IMR-90 (cell line): Measurements from ENCODE around the gene C3orf22. TPM values are rescaled to one million over a fixed set of nuclear protein-coding genes. Genes with fewer than 3 reads are reported as not detected.

Experiments
- ATAC-seq: fragments of 200-7000 bp; cut with Tn5 transposase; 2 replicates; pipeline ENCODE4 v1.9.1; 2020; ENCODE audit warnings: low read depth, mild to moderate bottlenecking, moderate library complexity
- BruUV-seq: library from RNA; stranded (reverse); fragments of 400-500 nt; replicated peaks from 2 replicates; lab custom pipeline; 2021; lab: Mats Ljungman, UMichigan
- CTCF ChIA-PET: fragments of 300-600 bp; formaldehyde crosslinking; extraction: SDS; loops from one replicate; lab custom pipeline; 2021; ENCODE audit warnings: antibody characterized with exemption; lab: Yijun Ruan, JAX
- POLR2A ChIA-PET: fragments of 300-600 bp; sonication (Branson Sonifier 250); formaldehyde crosslinking; loops from one replicate; lab custom pipeline; 2022; ENCODE audit warnings: antibody characterized with exemption; ENCODE audit not compliant: unreplicated experiment; lab: Charles Lee
- DNase-seq: peaks from one replicate; pipeline ENCODE4 v3.0.0; 2013
- H2AFZ ChIP-seq: replicated peaks from 2 replicates; pipeline ENCODE3; 2013; ENCODE audit warnings: low read length, mild to moderate bottlenecking; ENCODE audit not compliant: poor library complexity
- H2AK5ac ChIP-seq: 2 replicates; pipeline ENCODE4 v1.6.1; 2013; ENCODE audit warnings: low read depth, low read length, inconsistent platforms
- H2AK9ac ChIP-seq: replicated peaks from 2 replicates; pipeline ENCODE3; 2013; ENCODE audit warnings: mild to moderate bottlenecking, low read depth, low read length, moderate library complexity; ENCODE audit not compliant: poor library complexity
- H2BK120ac ChIP-seq: 2 replicates; pipeline ENCODE4 v1.6.1; 2013; ENCODE audit warnings: low read depth, low read length, inconsistent platforms
- H2BK15ac ChIP-seq: 3 replicates; pipeline ENCODE4 v1.6.1; 2013; ENCODE audit warnings: low read depth, low read length, inconsistent platforms
- H2BK20ac ChIP-seq: 2 replicates; pipeline ENCODE4 v1.6.1; 2013; ENCODE audit warnings: low read depth, mild to moderate bottlenecking, inconsistent platforms, low read length, moderate library complexity
- H2BK5ac ChIP-seq: 2 replicates; pipeline ENCODE4 v1.6.1; 2013; ENCODE audit warnings: mild to moderate bottlenecking, low read depth, low read length, inconsistent platforms; ENCODE audit not compliant: poor library complexity, severe bottlenecking
- H3K14ac ChIP-seq: replicated peaks from 2 replicates; pipeline ENCODE4 v1.6.1; 2013; ENCODE audit warnings: low read depth, low read length, inconsistent platforms
- H3K18ac ChIP-seq: 2 replicates; pipeline ENCODE4 v1.6.1; 2013; ENCODE audit warnings: low read depth, low read length, control low read depth
- H3K23ac ChIP-seq: 2 replicates; pipeline ENCODE4 v1.6.1; 2013; ENCODE audit warnings: low read depth, low read length, inconsistent platforms
- H3K27ac ChIP-seq: 2 replicates; pipeline ENCODE4 v1.5.1; 2013; ENCODE audit warnings: mild to moderate bottlenecking, control low read depth, low read length; ENCODE audit not compliant: insufficient read depth
- H3K27me3 ChIP-seq: 2 replicates; pipeline ENCODE4 v1.6.1; 2013; ENCODE audit warnings: low read length; ENCODE audit not compliant: control insufficient read depth, insufficient read depth
- H3K36me3 ChIP-seq: 2 replicates; pipeline ENCODE4 v1.6.1; 2013; ENCODE audit warnings: low read length, mixed read lengths; ENCODE audit not compliant: control insufficient read depth, insufficient read depth
- H3K4ac ChIP-seq: 2 replicates; pipeline ENCODE4 v1.6.1; 2013; ENCODE audit warnings: low read depth, low read length, inconsistent platforms
- H3K4me1 ChIP-seq: 2 replicates; pipeline ENCODE4 v1.6.1; 2013; ENCODE audit warnings: low read length, mixed read lengths; ENCODE audit not compliant: control insufficient read depth, insufficient read depth
- H3K4me2 ChIP-seq: 2 replicates; pipeline ENCODE4 v1.6.1; 2013; ENCODE audit warnings: low read depth, mild to moderate bottlenecking, control low read depth, low read length, moderate library complexity
- H3K4me3 ChIP-seq: 2 replicates; pipeline ENCODE4 v1.5.1; 2013; ENCODE audit warnings: low read depth, mild to moderate bottlenecking, control low read depth, low read length, moderate library complexity; ENCODE audit not compliant: insufficient read depth
- H3K56ac ChIP-seq: 2 replicates; pipeline ENCODE4 v1.6.1; 2013; ENCODE audit warnings: low read length, inconsistent platforms; ENCODE audit not compliant: insufficient read depth; ENCODE audit errors: extremely low read depth
- H3K79me1 ChIP-seq, 2 experiments: 2 replicates each; pipeline ENCODE4 v1.6.1; 2013; ENCODE audit warnings: low read length in 2 of 2, inconsistent platforms in 1 of 2, low read depth in 1 of 2
- H3K9ac ChIP-seq: 2 replicates; pipeline ENCODE4 v1.6.1; 2013; ENCODE audit warnings: low read depth, low read length, control low read depth
- H3K9me1 ChIP-seq: 2 replicates; pipeline ENCODE4 v1.6.1; 2013; ENCODE audit warnings: low read length, inconsistent platforms; ENCODE audit not compliant: insufficient read depth
- H3K9me3 ChIP-seq: 2 replicates; pipeline ENCODE4 v1.6.1; 2013; ENCODE audit warnings: low read length; ENCODE audit not compliant: control insufficient read depth, insufficient read depth
- H4K20me1 ChIP-seq: 2 replicates; pipeline ENCODE4 v1.6.1; 2013; ENCODE audit warnings: low read length, inconsistent platforms; ENCODE audit not compliant: insufficient read depth
- H4K5ac ChIP-seq: 2 replicates; pipeline ENCODE4 v1.6.1; 2013; ENCODE audit warnings: mild to moderate bottlenecking, low read depth, low read length, control low read depth
- H4K8ac ChIP-seq, 2 experiments: 2 replicates each; pipeline ENCODE4 v1.6.1; 2013; ENCODE audit warnings: low read depth in 2 of 2, low read length in 2 of 2, control low read depth in 1 of 2, inconsistent platforms in 1 of 2
- H4K91ac ChIP-seq: 2 replicates; pipeline ENCODE4 v1.6.1; 2013; ENCODE audit warnings: low read depth, low read length, inconsistent platforms; ENCODE audit not compliant: insufficient read depth
- BHLHE40 ChIP-seq: fragments of 150-350 bp; IDR thresholded peaks from 2 replicates; pipeline ENCODE4 v1.6.1; 2016; ENCODE audit warnings: mild to moderate bottlenecking, low read depth, low read length
- CHD1 ChIP-seq: IDR thresholded peaks from 2 replicates; pipeline ENCODE4 v1.6.1; 2012; ENCODE audit warnings: low read depth, low read length, improper control_type of control experiment
- FOS ChIP-seq: fragments of 150-350 bp; IDR thresholded peaks from 2 replicates; pipeline ENCODE4 v1.6.1; 2016; ENCODE audit warnings: low read depth, low read length
- MAZ ChIP-seq: IDR thresholded peaks from 2 replicates; pipeline ENCODE4 v1.6.1; 2012; ENCODE audit warnings: low read depth, mild to moderate bottlenecking, low read length, improper control_type of control experiment, moderate library complexity, borderline replicate concordance
- MXI1 ChIP-seq: IDR thresholded peaks from 2 replicates; pipeline ENCODE4 v1.6.1; 2012; ENCODE audit warnings: low read depth, mild to moderate bottlenecking, low read length, moderate library complexity, borderline replicate concordance
- NFE2L2 ChIP-seq: fragments of 150-350 bp; IDR thresholded peaks from 2 replicates; pipeline ENCODE4 v1.6.1; 2016; ENCODE audit warnings: low read depth, mild to moderate bottlenecking, low read length
- POLR2A ChIP-seq: IDR thresholded peaks from 2 replicates; pipeline ENCODE4 v1.6.1; 2012; ENCODE audit warnings: mild to moderate bottlenecking, low read depth, low read length
- RCOR1 ChIP-seq: IDR thresholded peaks from 2 replicates; pipeline ENCODE4 v1.6.1; 2012; ENCODE audit warnings: mild to moderate bottlenecking, low read length, improper control_type of control experiment; ENCODE audit not compliant: insufficient replicate concordance
- RFX5 ChIP-seq: IDR thresholded peaks from 2 replicates; pipeline ENCODE4 v1.8.0; 2012; ENCODE audit warnings: low read depth, mild to moderate bottlenecking, low read length, moderate library complexity
- SMC3 ChIP-seq: fragments of 150-350 bp; IDR thresholded peaks from 2 replicates; pipeline ENCODE4 v1.6.1; 2016; ENCODE audit warnings: low read depth, mild to moderate bottlenecking, antibody characterized with exemption, low read length, moderate library complexity
- WGBS, 2 experiments: methylation state at CpG; one replicate each; pipeline versions ENCODE4 v1.1.5 to v1.1.7; 2013; ENCODE audit warnings: missing lambda C conversion rate in 2 of 2; ENCODE audit not compliant: insufficient read length in 1 of 2; ENCODE audit errors: extremely low coverage in 2 of 2; 5-methylcytosine and 5-hydroxymethylcytosine counted together
- dilution Hi-C: fragments of 300-500 bp; cut with HindIII; formaldehyde crosslinking; loops from one replicate; pipeline ENCODE4 v1.14.3; 2018; ENCODE audit warnings: low sequenced_read_pairs; ENCODE audit not compliant: unreplicated experiment
- in situ Hi-C: fragments of 300-500 bp; cut with MboI; formaldehyde crosslinking; loops from 3 replicates; pipeline ENCODE4 v1.14.3; 2019; ENCODE audit warnings: low sequenced_read_pairs, inconsistent platforms, mixed read lengths
- intact Hi-C: fragments of 100-400 bp; cut with micrococcal nuclease; formaldehyde crosslinking; loops from 2 replicates; pipeline ENCODE4 v1.10.0; 2022
- polyA plus RNA-seq, 3 experiments: library from polyadenylated mRNA; depleted of rRNA; stranded (reverse); fragments of >200 nt; gene quantifications; 2 replicates each; pipeline ENCODE4 v1.2.3, GENCODE V29; 2012; ENCODE audit warnings: low replicate concordance in 1 of 3
- total RNA-seq: library from RNA; depleted of rRNA; stranded (reverse); fragments of >200 nt; gene quantifications from 2 replicates; pipeline ENCODE4 v1.2.3, GENCODE V29; 2012
- TF ChIP-seq, protein P1 (sequence below): fragments of 150-350 bp; IDR thresholded peaks from 2 replicates; pipeline ENCODE4 v1.6.1; 2016; ENCODE audit warnings: low read depth, mild to moderate bottlenecking, low read length, moderate library complexity, borderline replicate concordance
- TF ChIP-seq, protein P2 (sequence below): fragments of 150-350 bp; IDR thresholded peaks from 2 replicates; pipeline ENCODE4 v1.6.1; 2017; ENCODE audit warnings: mild to moderate bottlenecking, antibody characterized with exemption, low read length, low read depth
- TF ChIP-seq, protein P3 (sequence below): conservative IDR thresholded peaks from 2 replicates; pipeline ENCODE4 v1.5.1; 2012; ENCODE audit warnings: mild to moderate bottlenecking, low read depth, low read length, improper control_type of control experiment

Gene C3orf22
- total and polyA plus RNA-seq, 2 of the 4 experiments (the other 2 are of a cell fraction): not detected

DNA sequence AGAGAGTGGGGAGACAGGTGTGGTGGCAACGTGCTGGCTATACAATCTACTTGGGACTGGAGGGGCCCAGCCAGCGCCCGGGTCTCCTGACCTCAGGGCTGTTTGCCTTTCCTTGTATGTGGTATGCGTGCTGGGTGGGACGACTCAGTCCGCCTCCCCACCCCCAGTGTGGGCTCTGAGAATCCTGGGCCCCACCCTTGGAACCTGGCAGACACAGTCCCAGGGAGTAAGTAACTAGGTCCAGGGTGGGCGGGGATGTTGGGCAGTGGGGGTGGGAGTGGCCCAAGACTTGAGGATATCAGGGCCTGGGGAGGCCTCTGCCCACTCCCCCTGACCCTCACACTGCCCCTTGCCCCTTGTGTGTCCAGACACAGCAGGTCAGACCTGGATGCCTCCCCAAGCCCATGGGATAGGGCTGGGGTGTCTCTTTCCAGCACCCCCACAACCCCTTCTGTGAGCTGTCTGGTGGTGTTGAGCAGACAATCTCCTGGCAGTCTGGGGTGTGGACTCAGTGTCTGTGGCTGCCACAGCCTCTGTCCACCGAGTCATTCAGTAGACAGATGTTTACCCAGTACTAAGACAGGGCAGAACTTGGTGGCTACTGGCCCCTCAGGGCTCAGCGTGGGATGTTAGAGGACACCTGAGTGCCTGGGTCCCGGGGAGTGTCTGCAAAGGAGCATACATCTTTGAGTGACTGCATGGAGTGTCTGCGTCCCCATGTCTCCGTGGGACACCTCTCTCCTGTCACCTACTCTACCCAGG, 33.5 kb downstream of the C3orf22 start:
- Histone ChIP-seq H3K4me3 (no peak overlapping the region), H2BK120ac (no peak overlapping the region), H2AK5ac (no peak overlapping the region), H3K56ac (no peak overlapping the region), H2BK15ac (no peak overlapping the region), H3K14ac (no peak overlapping the region), H3K4me2 (no peak overlapping the region), H4K20me1 (no peaks in the 10 kb centered on the region), H3K9ac (no peak overlapping the region), H2BK5ac (no peak overlapping the region), H3K27me3 (peaks cover 39% of the 10 kb centered on the region), H3K4ac (no peak overlapping the region), H2AK9ac (no peak overlapping the region), H2AFZ (no peak overlapping the region), H3K4me1 (no peaks in the 10 kb centered on the region; the same call in 1 of the 2 replicates), H2BK20ac (no peak overlapping the region), H4K8ac (no peak overlapping the region), H4K5ac (no peak overlapping the region), H3K9me3 (no peaks in the 10 kb centered on the region), H3K18ac (no peak overlapping the region), H3K23ac (no peak overlapping the region), H4K91ac (no peak overlapping the region), H3K79me1 (no peaks in the 10 kb centered on the region), H3K36me3 (no peaks in the 10 kb centered on the region), H3K27ac (no peak overlapping the region), H3K9me1 (no peaks in the 10 kb centered on the region; the same call in 1 of the 2 replicates)
- ATAC-seq: no peak
- no TSS peak for BruUV-seq
- no peak for DNase-seq
- POLR2A ChIA-PET: no interaction called here
- CTCF ChIA-PET: no interaction called here
- in situ Hi-C loops (loop anchor here (10.0 kb wide), 1 partner anchor 930 kb away; no protein-coding TSS in a partner anchor), intact Hi-C loops (no loop called here), dilution Hi-C loops (no loop called here)
- WGBS, 2 experiments: 20% methylated on average over 1 of the region's 12 CpGs; no CpG with 5 or more reads in 1 of the 2 experiments
- TF ChIP-seq RCOR1: no peak
- TF ChIP-seq, protein P1, sequence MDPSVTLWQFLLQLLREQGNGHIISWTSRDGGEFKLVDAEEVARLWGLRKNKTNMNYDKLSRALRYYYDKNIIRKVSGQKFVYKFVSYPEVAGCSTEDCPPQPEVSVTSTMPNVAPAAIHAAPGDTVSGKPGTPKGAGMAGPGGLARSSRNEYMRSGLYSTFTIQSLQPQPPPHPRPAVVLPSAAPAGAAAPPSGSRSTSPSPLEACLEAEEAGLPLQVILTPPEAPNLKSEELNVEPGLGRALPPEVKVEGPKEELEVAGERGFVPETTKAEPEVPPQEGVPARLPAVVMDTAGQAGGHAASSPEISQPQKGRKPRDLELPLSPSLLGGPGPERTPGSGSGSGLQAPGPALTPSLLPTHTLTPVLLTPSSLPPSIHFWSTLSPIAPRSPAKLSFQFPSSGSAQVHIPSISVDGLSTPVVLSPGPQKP: no peak
- TF ChIP-seq MXI1: no peak
- TF ChIP-seq FOS: no peak
- TF ChIP-seq MAZ: no peak
- no peak for TF ChIP-seq BHLHE40
- TF ChIP-seq RFX5: no peak
- TF ChIP-seq, protein P2, sequence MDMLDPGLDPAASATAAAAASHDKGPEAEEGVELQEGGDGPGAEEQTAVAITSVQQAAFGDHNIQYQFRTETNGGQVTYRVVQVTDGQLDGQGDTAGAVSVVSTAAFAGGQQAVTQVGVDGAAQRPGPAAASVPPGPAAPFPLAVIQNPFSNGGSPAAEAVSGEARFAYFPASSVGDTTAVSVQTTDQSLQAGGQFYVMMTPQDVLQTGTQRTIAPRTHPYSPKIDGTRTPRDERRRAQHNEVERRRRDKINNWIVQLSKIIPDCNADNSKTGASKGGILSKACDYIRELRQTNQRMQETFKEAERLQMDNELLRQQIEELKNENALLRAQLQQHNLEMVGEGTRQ: no peak
- TF ChIP-seq POLR2A: no peak
- no peak for TF ChIP-seq NFE2L2
- TF ChIP-seq CHD1: no peak
- no peak for TF ChIP-seq SMC3
- TF ChIP-seq, protein P3, sequence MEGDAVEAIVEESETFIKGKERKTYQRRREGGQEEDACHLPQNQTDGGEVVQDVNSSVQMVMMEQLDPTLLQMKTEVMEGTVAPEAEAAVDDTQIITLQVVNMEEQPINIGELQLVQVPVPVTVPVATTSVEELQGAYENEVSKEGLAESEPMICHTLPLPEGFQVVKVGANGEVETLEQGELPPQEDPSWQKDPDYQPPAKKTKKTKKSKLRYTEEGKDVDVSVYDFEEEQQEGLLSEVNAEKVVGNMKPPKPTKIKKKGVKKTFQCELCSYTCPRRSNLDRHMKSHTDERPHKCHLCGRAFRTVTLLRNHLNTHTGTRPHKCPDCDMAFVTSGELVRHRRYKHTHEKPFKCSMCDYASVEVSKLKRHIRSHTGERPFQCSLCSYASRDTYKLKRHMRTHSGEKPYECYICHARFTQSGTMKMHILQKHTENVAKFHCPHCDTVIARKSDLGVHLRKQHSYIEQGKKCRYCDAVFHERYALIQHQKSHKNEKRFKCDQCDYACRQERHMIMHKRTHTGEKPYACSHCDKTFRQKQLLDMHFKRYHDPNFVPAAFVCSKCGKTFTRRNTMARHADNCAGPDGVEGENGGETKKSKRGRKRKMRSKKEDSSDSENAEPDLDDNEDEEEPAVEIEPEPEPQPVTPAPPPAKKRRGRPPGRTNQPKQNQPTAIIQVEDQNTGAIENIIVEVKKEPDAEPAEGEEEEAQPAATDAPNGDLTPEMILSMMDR: no peak
